Smooth muscle cell (in vitro differentiated cells): ENCODE data around the gene ZNRF2. TPM values are rescaled to one million over a fixed set of nuclear protein-coding genes. Genes with fewer than 3 reads are reported as not detected.

Source experiments
- DNase-seq: peaks from one replicate; lab custom pipeline; 2025; ENCODE audit not compliant: unreplicated experiment; lab: John Stamatoyannopoulos, UW
- H2AFZ ChIP-seq: fragments of 200-600 bp; sonication (generic); 2 replicates; pipeline ENCODE4 v1.6.0; 2016; ENCODE audit warnings: antibody characterized with exemption, low read depth, mild to moderate bottlenecking
- H3F3A ChIP-seq: fragments of 200-600 bp; sonication (generic); 2 replicates; pipeline ENCODE4 v1.6.0; 2017; ENCODE audit warnings: antibody characterized with exemption, low read depth
- H3K27ac ChIP-seq: fragments of 200-600 bp; sonication (generic); 2 replicates; pipeline ENCODE4 v1.5.1; 2016; ENCODE audit warnings: low read depth, mild to moderate bottlenecking
- H3K27me3 ChIP-seq: fragments of 200-600 bp; sonication (generic); 2 replicates; pipeline ENCODE4 v1.6.1; 2016; ENCODE audit warnings: low read depth, mild to moderate bottlenecking
- H3K36me3 ChIP-seq: fragments of 200-600 bp; sonication (generic); 2 replicates; pipeline ENCODE4 v1.5.1; 2016; ENCODE audit warnings: low read depth
- H3K4me1 ChIP-seq: fragments of 200-600 bp; sonication (generic); 2 replicates; pipeline ENCODE4 v1.5.1; 2016; ENCODE audit warnings: low read depth
- H3K4me2 ChIP-seq: fragments of 200-600 bp; sonication (generic); 2 replicates; pipeline ENCODE4 v1.6.0; 2016; ENCODE audit warnings: mild to moderate bottlenecking
- H3K4me3 ChIP-seq: fragments of 200-600 bp; sonication (generic); 2 replicates; pipeline ENCODE4 v1.5.1; 2016; ENCODE audit warnings: mild to moderate bottlenecking
- H3K79me2 ChIP-seq: fragments of 200-600 bp; sonication (generic); 2 replicates; pipeline ENCODE4 v1.6.0; 2016; ENCODE audit warnings: low read depth, mild to moderate bottlenecking
- H3K9ac ChIP-seq: fragments of 200-600 bp; sonication (generic); 2 replicates; pipeline ENCODE4 v1.6.0; 2016; ENCODE audit warnings: low read depth
- H3K9me3 ChIP-seq: fragments of 200-600 bp; sonication (generic); replicated peaks from 2 replicates; pipeline ENCODE4 v1.5.1; 2016; ENCODE audit warnings: low read depth
- H4K20me1 ChIP-seq: fragments of 200-600 bp; sonication (generic); 2 replicates; pipeline ENCODE4 v1.6.0; 2016; ENCODE audit warnings: low read depth
- WGBS: methylation state at CpG from one replicate; pipeline ENCODE4 v1.1.7; 2016; ENCODE audit warnings: low lambda C conversion rate; 5-methylcytosine and 5-hydroxymethylcytosine counted together
- polyA plus RNA-seq: library from polyadenylated mRNA; unstranded; fragments of >200 nt; fragmentation: Nextera tagmentation; extraction: Ambion mirVana; gene quantifications from 2 replicates; pipeline ENCODE4 v1.2.1, GENCODE V29; 2016
- total RNA-seq: library from RNA; depleted of rRNA; stranded (reverse); fragments of >200 nt; gene quantifications from 2 replicates; pipeline ENCODE4 v1.2.3, GENCODE V29; 2014
- TF ChIP-seq, protein P1 (sequence below): fragments of 200-600 bp; sonication (generic); IDR thresholded peaks from 2 replicates; pipeline ENCODE4 v1.5.1; 2017; ENCODE audit warnings: borderline replicate concordance, mild to moderate bottlenecking, antibody characterized with exemption; ENCODE audit not compliant: insufficient read depth, poor library complexity, severe bottlenecking

ZNRF2 gene
- total and polyA plus RNA-seq, 2 experiments from 2014 or later, result 2.1 to 13.5 TPM

DNA sequence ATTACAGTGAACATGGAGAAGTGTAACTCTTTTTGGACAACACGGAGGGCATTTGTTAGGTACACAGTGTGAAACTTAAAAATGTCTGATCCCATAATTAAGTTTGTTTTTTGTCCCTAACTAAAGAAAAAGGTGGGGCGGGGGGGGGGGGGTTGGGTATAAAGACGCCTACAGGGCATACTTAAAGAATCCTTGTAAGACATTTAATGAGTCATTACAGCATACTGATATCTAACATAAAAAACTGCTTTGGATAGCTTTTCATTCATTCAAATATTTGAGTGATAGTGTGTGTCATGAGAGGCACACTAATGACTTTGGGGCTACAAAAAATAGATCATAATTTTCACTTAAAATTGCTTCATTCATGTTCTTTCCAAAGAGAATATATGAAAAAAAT lies 31.2 kb downstream of the ZNRF2 start:
- Histone ChIP-seq H3K4me1 (peaks cover 18% of the 10 kb centered on the region), H3K27ac (no peak overlapping the region), H3F3A (no peaks in the 10 kb centered on the region), H3K9me3 (no peaks in the 10 kb centered on the region), H2AFZ (no peak overlapping the region), H4K20me1 (no peaks in the 10 kb centered on the region), H3K9ac (no peak overlapping the region), H3K4me2 (no peak overlapping the region), H3K36me3 (no peaks in the 10 kb centered on the region), H3K79me2 (peaks cover 42% of the 10 kb centered on the region), H3K4me3 (no peak overlapping the region), H3K27me3 (no peaks in the 10 kb centered on the region)
- no peak for DNase-seq
- WGBS, result 61% methylated on average over 3 of the region's 3 CpGs
- TF ChIP-seq, protein P1, sequence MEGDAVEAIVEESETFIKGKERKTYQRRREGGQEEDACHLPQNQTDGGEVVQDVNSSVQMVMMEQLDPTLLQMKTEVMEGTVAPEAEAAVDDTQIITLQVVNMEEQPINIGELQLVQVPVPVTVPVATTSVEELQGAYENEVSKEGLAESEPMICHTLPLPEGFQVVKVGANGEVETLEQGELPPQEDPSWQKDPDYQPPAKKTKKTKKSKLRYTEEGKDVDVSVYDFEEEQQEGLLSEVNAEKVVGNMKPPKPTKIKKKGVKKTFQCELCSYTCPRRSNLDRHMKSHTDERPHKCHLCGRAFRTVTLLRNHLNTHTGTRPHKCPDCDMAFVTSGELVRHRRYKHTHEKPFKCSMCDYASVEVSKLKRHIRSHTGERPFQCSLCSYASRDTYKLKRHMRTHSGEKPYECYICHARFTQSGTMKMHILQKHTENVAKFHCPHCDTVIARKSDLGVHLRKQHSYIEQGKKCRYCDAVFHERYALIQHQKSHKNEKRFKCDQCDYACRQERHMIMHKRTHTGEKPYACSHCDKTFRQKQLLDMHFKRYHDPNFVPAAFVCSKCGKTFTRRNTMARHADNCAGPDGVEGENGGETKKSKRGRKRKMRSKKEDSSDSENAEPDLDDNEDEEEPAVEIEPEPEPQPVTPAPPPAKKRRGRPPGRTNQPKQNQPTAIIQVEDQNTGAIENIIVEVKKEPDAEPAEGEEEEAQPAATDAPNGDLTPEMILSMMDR, result no peak

DNA sequence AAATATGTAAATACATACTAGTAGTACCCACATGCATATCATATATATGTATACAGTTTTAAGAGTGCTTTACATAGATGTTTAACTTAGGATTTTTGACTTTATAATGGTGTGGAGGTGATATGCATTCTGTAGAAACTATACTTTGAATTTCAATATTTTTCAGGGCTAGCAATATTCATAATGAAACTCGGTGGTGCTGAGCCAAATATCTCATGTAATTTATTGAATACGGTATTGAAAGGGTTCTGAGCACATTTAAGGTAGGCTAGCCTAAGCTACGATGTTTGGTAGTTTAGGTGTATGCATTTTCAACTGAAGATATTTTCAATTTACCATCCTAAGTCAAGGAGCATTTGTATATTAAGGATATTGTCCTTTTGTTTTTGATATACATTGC lies 36.0 kb downstream of the ZNRF2 start:
- Histone ChIP-seq H3K36me3 (no peaks in the 10 kb centered on the region), H3K4me3 (no peak overlapping the region), H3K9me3 (no peaks in the 10 kb centered on the region), H3K27me3 (no peaks in the 10 kb centered on the region), H3K79me2 (peaks cover 23% of the 10 kb centered on the region), H3K4me1 (peaks cover 12% of the 10 kb centered on the region), H2AFZ (no peak overlapping the region), H3K9ac (no peak overlapping the region), H3K27ac (no peak overlapping the region), H4K20me1 (no peaks in the 10 kb centered on the region), H3F3A (no peaks in the 10 kb centered on the region), H3K4me2 (no peak overlapping the region)
- WGBS, result 90% methylated on average over 3 of the region's 3 CpGs
- TF ChIP-seq, protein P1, result no peak
- DNase-seq, result no peak

DNA sequence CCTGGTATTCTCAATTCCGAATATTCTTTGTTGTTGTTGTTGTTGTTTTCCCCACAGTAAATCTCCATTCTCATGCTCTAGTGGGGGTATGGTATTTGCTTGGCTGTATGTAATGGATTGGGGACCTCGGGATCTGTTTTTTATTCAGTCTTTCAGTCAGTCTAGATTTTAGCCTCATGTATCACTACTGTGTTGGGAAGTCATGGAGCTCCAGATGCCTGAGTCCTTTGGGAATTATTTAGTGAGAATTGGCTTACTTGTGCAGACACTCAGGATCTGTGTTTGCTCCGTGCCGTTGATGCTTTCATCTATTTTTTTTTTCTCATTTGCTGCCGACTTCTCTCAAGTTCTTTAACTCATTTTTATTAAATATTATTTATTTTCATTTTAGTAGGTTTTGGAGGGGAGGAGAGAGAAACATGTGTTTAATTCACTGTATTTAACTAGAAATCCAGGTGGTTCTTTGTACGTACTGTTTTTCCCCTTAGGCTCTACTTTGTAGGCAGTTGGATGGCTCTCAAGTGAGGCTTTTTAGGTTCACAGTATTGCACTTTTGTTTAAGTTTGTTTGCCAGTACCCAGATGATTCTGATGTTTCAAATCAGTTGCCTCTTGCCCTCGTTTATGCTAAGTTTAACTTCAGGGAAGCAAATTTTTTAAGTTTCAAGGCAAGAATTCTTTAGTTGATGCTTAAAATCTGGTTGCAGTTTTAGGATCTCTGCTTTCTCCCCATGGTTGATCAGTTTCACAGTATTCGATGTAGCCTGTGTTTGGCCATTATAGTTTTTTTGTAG lies 36.9 kb downstream of the ZNRF2 start:
- Histone ChIP-seq H3K79me2 (peaks cover 22% of the 10 kb centered on the region), H3F3A (no peaks in the 10 kb centered on the region), H3K4me2 (peak overlapping the region; percentile 10), H3K4me1 (peaks cover 12% of the 10 kb centered on the region), H3K9ac (no peak overlapping the region), H3K4me3 (no peak overlapping the region), H4K20me1 (no peaks in the 10 kb centered on the region), H3K27me3 (no peaks in the 10 kb centered on the region), H2AFZ (no peak overlapping the region), H3K36me3 (no peaks in the 10 kb centered on the region), H3K27ac (no peak overlapping the region), H3K9me3 (no peaks in the 10 kb centered on the region)
- WGBS, result 59% methylated on average over 8 of the region's 8 CpGs
- no peak for DNase-seq
- TF ChIP-seq, protein P1, result no peak

DNA sequence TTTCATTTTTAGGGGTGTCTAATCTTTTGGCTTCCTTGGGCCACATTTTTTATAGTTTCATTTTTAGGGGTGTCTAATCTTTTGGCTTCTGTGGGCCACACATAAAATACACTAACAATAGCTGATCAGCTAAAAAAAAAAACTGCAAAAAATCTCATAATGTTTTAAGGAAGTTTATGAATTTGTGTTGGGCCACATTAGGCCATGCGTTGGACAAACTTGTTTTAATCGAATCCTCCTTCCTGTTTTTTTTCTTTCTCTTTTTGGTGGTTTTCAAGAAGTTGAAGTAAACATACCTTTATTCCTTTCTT lies 37.4 kb downstream of the ZNRF2 start:
- Histone ChIP-seq H3F3A (no peaks in the 10 kb centered on the region), H3K4me3 (no peak overlapping the region), H3K79me2 (peaks cover 19% of the 10 kb centered on the region), H4K20me1 (no peaks in the 10 kb centered on the region), H3K27ac (no peak overlapping the region), H3K36me3 (no peaks in the 10 kb centered on the region), H3K4me1 (peaks cover 12% of the 10 kb centered on the region), H3K9me3 (no peaks in the 10 kb centered on the region), H3K4me2 (no peak overlapping the region), H2AFZ (no peak overlapping the region), H3K27me3 (no peaks in the 10 kb centered on the region), H3K9ac (no peak overlapping the region)
- TF ChIP-seq, protein P1, result no peak
- DNase-seq, result no peak
- WGBS, result 95% methylated on average over 2 of the region's 2 CpGs
